ENCODE data around the gene PARD3. TPM values are rescaled to one million over a fixed set of nuclear protein-coding genes. Genes with fewer than 3 reads are reported as not detected.
"Not testable (repeated sequence)": the region's sequence is repeated elsewhere in the genome, so short reads cannot be mapped to it uniquely, and the experiment has no call there.

PARD3 gene
- total and polyA plus RNA-seq, 2 donors (not counting 1 experiment from before 2014, with no cell fraction given): 24.0 to 46.4 TPM

DNA sequence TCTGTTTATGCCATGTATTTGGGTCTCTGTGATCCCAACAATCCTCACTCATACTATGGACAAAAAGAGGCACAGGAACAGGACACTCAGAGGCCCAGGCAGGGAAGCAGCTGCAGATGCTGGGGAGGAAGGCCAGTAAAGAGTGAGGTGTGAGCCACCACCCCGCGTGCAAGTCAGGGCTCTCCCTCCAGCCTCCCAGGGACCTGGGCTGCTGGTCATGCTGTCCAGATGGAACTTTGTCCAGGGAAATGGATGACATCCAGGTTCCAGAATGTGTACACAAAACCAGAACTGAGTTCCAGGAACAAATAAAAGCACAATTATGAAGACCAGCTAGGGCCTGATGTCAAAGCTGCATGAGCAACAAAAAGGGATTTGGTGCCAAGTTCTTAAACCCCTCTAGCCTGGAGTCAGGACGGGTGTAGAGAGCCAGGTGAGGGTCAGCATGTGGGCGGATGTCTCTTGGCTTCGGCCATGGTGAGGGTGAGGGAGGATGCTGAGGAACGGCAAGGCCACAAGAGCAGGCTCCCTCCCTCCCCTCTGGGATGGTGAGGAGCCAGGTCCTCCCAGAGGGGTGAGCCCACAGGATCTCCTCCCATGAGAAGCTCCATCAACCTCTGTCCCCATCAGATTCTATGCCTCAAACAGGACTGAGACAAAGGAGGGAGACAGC lies 739.7 kb downstream of the PARD3 start:
- Histone ChIP-seq H3K27ac (ENCODE audit: insufficient read depth, low read length) (no peak overlapping the region), H3K4me2 (ENCODE audit: extremely low read depth, insufficient read depth, low read length) (no peak overlapping the region), H3K79me2 (ENCODE audit: control insufficient read depth, insufficient read depth, low read length) (no peaks in the 10 kb centered on the region), H3K27me3 (ENCODE audit: control insufficient read depth, insufficient read depth, low read length) (no peaks in the 10 kb centered on the region), H3K9ac (ENCODE audit: insufficient read depth, low read length) (no peak overlapping the region), H3K36me3 (ENCODE audit: control insufficient read depth, insufficient read depth, low read length) (no peaks in the 10 kb centered on the region), H3K4me3 (replicated peaks in 1 of 4; ENCODE audit: control extremely low read depth in 1 of 4, insufficient read depth in 1 of 4, low read depth in 3 of 4, low read length in 4 of 4) (no peak overlapping the region), H3K9me3 (ENCODE audit: control insufficient read depth, insufficient read depth, low read depth, low read length) (no peaks in the 10 kb centered on the region), H2AFZ (ENCODE audit: low read length) (no peak overlapping the region), H4K20me1 (ENCODE audit: control insufficient read depth, extremely low read depth, insufficient read depth, low read length) (no peaks in the 10 kb centered on the region), H3K4me1 (ENCODE audit: control insufficient read depth, extremely low read depth, insufficient read depth, low read length) (peaks cover 4% of the 10 kb centered on the region)
- no peak for DNase-seq (ENCODE audit: low read depth in 2 of 2)
- no peak for TF ChIP-seq EZH2 (IDR thresholded peaks at IDR 0.05; ENCODE audit: low read length, missing control alignments)
- TF ChIP-seq, protein P1, sequence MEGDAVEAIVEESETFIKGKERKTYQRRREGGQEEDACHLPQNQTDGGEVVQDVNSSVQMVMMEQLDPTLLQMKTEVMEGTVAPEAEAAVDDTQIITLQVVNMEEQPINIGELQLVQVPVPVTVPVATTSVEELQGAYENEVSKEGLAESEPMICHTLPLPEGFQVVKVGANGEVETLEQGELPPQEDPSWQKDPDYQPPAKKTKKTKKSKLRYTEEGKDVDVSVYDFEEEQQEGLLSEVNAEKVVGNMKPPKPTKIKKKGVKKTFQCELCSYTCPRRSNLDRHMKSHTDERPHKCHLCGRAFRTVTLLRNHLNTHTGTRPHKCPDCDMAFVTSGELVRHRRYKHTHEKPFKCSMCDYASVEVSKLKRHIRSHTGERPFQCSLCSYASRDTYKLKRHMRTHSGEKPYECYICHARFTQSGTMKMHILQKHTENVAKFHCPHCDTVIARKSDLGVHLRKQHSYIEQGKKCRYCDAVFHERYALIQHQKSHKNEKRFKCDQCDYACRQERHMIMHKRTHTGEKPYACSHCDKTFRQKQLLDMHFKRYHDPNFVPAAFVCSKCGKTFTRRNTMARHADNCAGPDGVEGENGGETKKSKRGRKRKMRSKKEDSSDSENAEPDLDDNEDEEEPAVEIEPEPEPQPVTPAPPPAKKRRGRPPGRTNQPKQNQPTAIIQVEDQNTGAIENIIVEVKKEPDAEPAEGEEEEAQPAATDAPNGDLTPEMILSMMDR (conservative IDR thresholded peaks at IDR 0.05 in 1 of 2, IDR thresholded peaks at IDR 0.05 in 1 of 2; ENCODE audit: low read depth in 1 of 2, low read length in 2 of 2): no peak

DNA sequence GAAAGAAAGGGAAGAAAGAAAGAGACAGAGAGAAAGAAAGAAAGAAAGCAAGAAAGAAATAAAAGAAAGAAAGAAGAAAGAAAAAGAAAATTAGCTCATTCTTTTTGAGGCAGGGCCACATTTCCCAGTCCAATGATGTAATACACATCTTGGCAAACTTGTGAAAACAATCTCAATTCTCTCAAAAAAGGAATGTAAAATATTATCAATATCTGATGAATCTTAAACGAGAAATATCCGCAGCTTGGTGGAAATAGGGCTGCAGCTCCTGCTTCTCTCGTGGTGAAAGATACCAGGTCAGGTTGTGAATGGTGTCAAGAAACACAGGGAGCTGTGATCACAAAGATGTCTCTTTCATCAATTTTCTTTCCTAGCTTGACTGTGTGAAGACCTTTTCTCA lies 741.0 kb downstream of the PARD3 start:
- TF ChIP-seq, protein P1 (conservative IDR thresholded peaks at IDR 0.05 in 1 of 2, IDR thresholded peaks at IDR 0.05 in 1 of 2; ENCODE audit: low read depth in 1 of 2, low read length in 2 of 2): no peak
- TF ChIP-seq EZH2 (IDR thresholded peaks at IDR 0.05; ENCODE audit: low read length, missing control alignments): no peak
- H3K36me3 ChIP-seq (ENCODE audit: control insufficient read depth, insufficient read depth, low read length): no peaks in the 10 kb centered on the region

DNA sequence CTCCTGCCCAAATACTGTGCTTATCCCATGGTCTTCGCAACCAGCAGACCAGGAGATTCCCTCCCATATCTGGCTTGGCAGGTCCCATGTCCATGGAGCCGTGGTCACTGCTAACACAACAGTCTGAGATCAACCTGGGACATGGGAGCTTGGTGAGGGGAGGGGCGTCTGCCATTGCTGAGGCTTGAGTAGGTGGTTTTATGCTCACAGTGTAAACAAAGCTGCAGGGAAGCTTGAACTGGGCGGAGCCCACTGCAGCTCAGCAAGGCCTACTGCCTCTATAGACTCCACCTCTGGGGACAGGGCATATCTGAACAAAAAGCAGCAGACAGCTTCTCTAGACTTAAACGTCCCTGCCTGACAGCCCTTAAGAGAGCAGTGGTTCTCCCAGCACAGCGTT lies 747.4 kb downstream of the PARD3 start:
- H3K9me3 ChIP-seq (ENCODE audit: control insufficient read depth, insufficient read depth, low read depth, low read length); H3K4me3 ChIP-seq (replicated peaks in 1 of 4; ENCODE audit: control extremely low read depth in 1 of 4, insufficient read depth in 1 of 4, low read depth in 3 of 4, low read length in 4 of 4); H3K27ac ChIP-seq (ENCODE audit: insufficient read depth, low read length); DNase-seq (ENCODE audit: low read depth in 2 of 2); H3K4me2 ChIP-seq (ENCODE audit: extremely low read depth, insufficient read depth, low read length); H2AFZ ChIP-seq (ENCODE audit: low read length); H3K4me1 ChIP-seq (ENCODE audit: control insufficient read depth, extremely low read depth, insufficient read depth, low read length); H4K20me1 ChIP-seq (ENCODE audit: control insufficient read depth, extremely low read depth, insufficient read depth, low read length); H3K9ac ChIP-seq (ENCODE audit: insufficient read depth, low read length); H3K79me2 ChIP-seq (ENCODE audit: control insufficient read depth, insufficient read depth, low read length); H3K36me3 ChIP-seq (ENCODE audit: control insufficient read depth, insufficient read depth, low read length); H3K27me3 ChIP-seq (ENCODE audit: control insufficient read depth, insufficient read depth, low read length): not testable (repeated sequence)

More for the DNA sequence above, 741.0 kb downstream of the PARD3 start:
- no peaks in the 10 kb centered on the region for H4K20me1 ChIP-seq (ENCODE audit: control insufficient read depth, extremely low read depth, insufficient read depth, low read length)
- H3K9me3 ChIP-seq (ENCODE audit: control insufficient read depth, insufficient read depth, low read depth, low read length): no peaks in the 10 kb centered on the region
- no peaks in the 10 kb centered on the region for H3K79me2 ChIP-seq (ENCODE audit: control insufficient read depth, insufficient read depth, low read length)
- H3K27me3 ChIP-seq (ENCODE audit: control insufficient read depth, insufficient read depth, low read length): no peaks in the 10 kb centered on the region
- peaks cover 1% of the 10 kb centered on the region for H3K4me1 ChIP-seq (ENCODE audit: control insufficient read depth, extremely low read depth, insufficient read depth, low read length)
- no peak for DNase-seq (ENCODE audit: low read depth in 2 of 2)
- no peak overlapping the region for H3K4me3 ChIP-seq (replicated peaks in 1 of 4; ENCODE audit: control extremely low read depth in 1 of 4, insufficient read depth in 1 of 4, low read depth in 3 of 4, low read length in 4 of 4)
- no peak overlapping the region for H3K9ac ChIP-seq (ENCODE audit: insufficient read depth, low read length)
- H3K4me2 ChIP-seq (ENCODE audit: extremely low read depth, insufficient read depth, low read length): no peak overlapping the region
- H3K27ac ChIP-seq (ENCODE audit: insufficient read depth, low read length): no peak overlapping the region
- H2AFZ ChIP-seq (ENCODE audit: low read length): no peak overlapping the region

Data from fibroblast of lung (primary cell).